Prostate gland (tissue), 2 donors: ENCODE data around the gene ZC3H7A. TPM values are rescaled to one million over a fixed set of nuclear protein-coding genes. Genes with fewer than 3 reads are reported as not detected.

Experiments used
- DNase-seq: peaks from one replicate; pipeline ENCODE4 v3.0.0-alpha.2; 2019; ENCODE audit warnings: low spot score
- H3K27ac ChIP-seq, 2 donors: fragments of 200-600 bp; sonication (generic); 2 replicates each; pipeline ENCODE4 v1.5.1; 2017 to 2019
- H3K27me3 ChIP-seq: fragments of 200-600 bp; sonication (generic); replicated peaks from 2 replicates; pipeline ENCODE4 v1.5.1; 2019; ENCODE audit not compliant: insufficient read depth
- H3K36me3 ChIP-seq, 2 donors: fragments of 200-600 bp; sonication (generic); 1 replicate in 1 of 2; 2 replicates in 1 of 2; pipeline versions ENCODE4 v1.5.1 to v1.8.1; 2017 to 2019
- H3K4me1 ChIP-seq: fragments of 200-600 bp; sonication (generic); replicated peaks from 2 replicates; pipeline ENCODE4 v1.5.1; 2019
- H3K4me3 ChIP-seq, 2 donors: fragments of 200-600 bp; sonication (generic); 2 replicates each; pipeline ENCODE4 v1.5.1; 2017 to 2019
- H3K9me3 ChIP-seq: fragments of 200-600 bp; sonication (generic); 2 replicates; pipeline ENCODE4 v1.5.1; 2017
- POLR2A ChIP-seq: fragments of 450-650 bp; IDR thresholded peaks from one replicate; pipeline ENCODE4 v1.6.1; 2016; ENCODE audit warnings: antibody characterized with exemption, mild to moderate bottlenecking
- POLR2AphosphoS5 ChIP-seq: sonication (generic); formaldehyde crosslinking; IDR thresholded peaks from one replicate; pipeline ENCODE4 v1.6.1; 2017; ENCODE audit warnings: antibody characterized with exemption
- WGBS: methylation state at CpG from one replicate; pipeline ENCODE4 v1.1.5; 2018; 5-methylcytosine and 5-hydroxymethylcytosine counted together
- intact Hi-C: fragments of 100-400 bp; cut with DNase I; formaldehyde crosslinking; loops from one replicate; pipeline ENCODE4 v1.14.2; 2022
- total RNA-seq, 2 donors: library from RNA; depleted of rRNA; stranded (reverse); fragments of >200 nt; gene quantifications; one replicate each; pipeline ENCODE4 v1.1.0, GENCODE V29; 2016
- TF ChIP-seq, protein P1 (sequence below), 4 experiments: fragments of 200-600 bp in 2 of 4; fragments of 450-650 bp in 2 of 4; sonication (generic) in 2 of 4; IDR thresholded peaks; 1 replicate in 3 of 4; 2 replicates in 1 of 4; pipeline ENCODE4 v1.5.1; 2016 to 2019; ENCODE audit warnings: antibody characterized with exemption in 4 of 4, mild to moderate bottlenecking in 2 of 4, moderate library complexity in 2 of 4

Gene ZC3H7A
- total RNA-seq, 2 donors from 2014 or later: 48.9 to 56.4 TPM

DNA sequence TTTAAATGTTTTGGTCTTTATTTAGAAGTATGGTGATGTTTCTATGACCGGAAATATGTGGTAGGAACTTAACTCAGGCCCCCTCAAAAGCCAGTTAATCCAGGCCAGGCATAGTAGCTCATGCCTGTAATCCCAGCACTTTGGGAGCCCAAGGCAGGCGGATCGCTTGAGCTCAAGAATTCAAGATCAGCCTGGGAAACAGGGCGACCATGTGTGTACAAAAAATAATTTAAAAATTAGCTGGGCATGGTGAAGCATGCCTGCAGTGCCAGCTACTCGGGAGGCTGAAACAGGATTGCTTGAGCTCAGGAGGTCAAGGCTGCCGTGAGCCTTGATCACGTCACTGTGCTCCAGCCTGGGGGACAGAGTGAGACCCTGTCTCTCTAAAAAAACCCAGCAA is 44.0 kb upstream of the ZC3H7A start:
- no peaks in the 10 kb centered on the region for H3K4me1 ChIP-seq
- intact Hi-C loops: no loop called here
- TF ChIP-seq, protein P1, sequence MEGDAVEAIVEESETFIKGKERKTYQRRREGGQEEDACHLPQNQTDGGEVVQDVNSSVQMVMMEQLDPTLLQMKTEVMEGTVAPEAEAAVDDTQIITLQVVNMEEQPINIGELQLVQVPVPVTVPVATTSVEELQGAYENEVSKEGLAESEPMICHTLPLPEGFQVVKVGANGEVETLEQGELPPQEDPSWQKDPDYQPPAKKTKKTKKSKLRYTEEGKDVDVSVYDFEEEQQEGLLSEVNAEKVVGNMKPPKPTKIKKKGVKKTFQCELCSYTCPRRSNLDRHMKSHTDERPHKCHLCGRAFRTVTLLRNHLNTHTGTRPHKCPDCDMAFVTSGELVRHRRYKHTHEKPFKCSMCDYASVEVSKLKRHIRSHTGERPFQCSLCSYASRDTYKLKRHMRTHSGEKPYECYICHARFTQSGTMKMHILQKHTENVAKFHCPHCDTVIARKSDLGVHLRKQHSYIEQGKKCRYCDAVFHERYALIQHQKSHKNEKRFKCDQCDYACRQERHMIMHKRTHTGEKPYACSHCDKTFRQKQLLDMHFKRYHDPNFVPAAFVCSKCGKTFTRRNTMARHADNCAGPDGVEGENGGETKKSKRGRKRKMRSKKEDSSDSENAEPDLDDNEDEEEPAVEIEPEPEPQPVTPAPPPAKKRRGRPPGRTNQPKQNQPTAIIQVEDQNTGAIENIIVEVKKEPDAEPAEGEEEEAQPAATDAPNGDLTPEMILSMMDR (IDR thresholded peaks at IDR 0.05): no peak
- TF ChIP-seq POLR2A (no peak), POLR2AphosphoS5 (no peak)
- no peaks in the 10 kb centered on the region for H3K9me3 ChIP-seq
- H3K27ac ChIP-seq: no peak overlapping the region
- H3K36me3 ChIP-seq: peaks cover 4 to 34% of the 10 kb centered on the region in 2 donors
- 93% methylated on average over 7 of the region's 7 CpGs for WGBS
- DNase-seq: no peak
- no peaks in the 10 kb centered on the region for H3K27me3 ChIP-seq
- H3K4me3 ChIP-seq: no peak overlapping the region

DNA sequence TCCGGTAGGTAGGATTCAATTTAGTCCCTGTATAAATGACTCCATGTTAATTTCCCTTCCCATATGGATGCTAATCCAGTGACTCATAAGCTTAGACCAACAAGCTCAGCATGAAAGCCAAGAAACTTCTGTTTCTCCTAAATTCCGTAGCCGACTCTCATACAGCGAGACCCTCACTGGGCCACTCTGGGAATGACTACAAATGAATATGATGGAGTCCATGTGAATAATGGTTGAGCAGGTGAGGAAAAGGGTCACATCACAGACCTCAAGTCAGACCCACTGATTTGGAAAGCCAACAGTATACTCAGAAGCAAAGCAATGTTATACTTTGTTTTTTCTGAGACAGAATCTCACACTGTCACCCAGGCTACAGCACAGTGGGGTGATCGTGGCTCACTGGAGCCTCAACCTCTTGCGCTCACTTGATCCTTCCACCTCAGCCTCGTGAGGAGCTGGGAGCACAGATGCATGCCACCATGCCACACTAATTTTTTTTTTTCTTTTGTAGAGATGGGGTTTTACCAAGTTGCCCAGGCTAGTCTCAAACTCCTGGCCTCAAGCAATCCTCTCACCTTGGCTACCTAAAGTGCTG is 39.7 kb upstream of the ZC3H7A start:
- Histone ChIP-seq H3K27me3 (no peaks in the 10 kb centered on the region), H3K4me1 (no peaks in the 10 kb centered on the region), H3K36me3 (peaks cover 4 to 19% of the 10 kb centered on the region in 2 donors), H3K4me3 (no peak overlapping the region), H3K27ac (no peak overlapping the region), H3K9me3 (no peaks in the 10 kb centered on the region)
- no peak for DNase-seq
- 91% methylated on average over 7 of the region's 7 CpGs for WGBS
- no peak for TF ChIP-seq POLR2AphosphoS5
- intact Hi-C loops: no loop called here

DNA sequence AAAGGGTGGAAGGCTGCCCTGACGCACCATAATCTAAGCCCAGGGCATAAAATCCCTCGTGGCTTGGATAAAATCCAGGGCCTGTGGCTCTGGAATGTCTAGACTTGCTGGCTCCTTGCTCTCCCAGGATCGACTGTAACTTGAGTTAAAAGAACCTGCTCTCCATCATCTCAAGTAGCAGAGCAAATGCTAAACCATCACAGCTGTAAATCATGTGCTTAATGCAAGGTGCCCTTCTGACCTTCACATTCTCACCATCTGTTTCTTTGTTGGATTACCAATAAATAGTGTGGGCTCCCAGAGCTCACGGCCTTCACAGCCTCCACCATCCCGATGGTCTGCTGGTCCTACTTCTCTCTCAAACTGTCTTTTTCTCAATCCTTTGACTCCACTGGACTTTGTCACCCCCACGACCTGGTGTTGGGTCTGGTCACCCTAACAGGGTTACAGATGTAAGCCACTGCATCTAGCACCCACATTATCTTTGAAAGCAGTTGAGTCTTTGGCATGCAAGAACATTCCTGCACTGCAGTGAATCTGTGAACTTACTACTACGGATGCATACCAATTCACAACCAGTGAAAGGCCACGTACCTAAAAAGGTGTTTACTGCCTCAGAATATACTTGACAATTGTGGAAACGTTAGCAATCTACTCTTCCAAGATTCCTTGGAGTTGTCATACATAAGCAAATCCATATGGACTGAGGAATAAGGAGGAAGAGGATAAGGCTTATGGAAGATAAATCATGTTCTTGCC is 39.0 kb upstream of the ZC3H7A start:
- no peak for DNase-seq
- Histone ChIP-seq H3K9me3 (no peaks in the 10 kb centered on the region), H3K27me3 (no peaks in the 10 kb centered on the region), H3K27ac (no peak overlapping the region), H3K4me3 (no peak overlapping the region), H3K4me1 (no peaks in the 10 kb centered on the region), H3K36me3 (peaks cover 4 to 19% of the 10 kb centered on the region in 2 donors)
- intact Hi-C loops: no loop called here
- TF ChIP-seq POLR2AphosphoS5: no peak
- TF ChIP-seq, protein P1 (IDR thresholded peaks at IDR 0.05): no peak
- TF ChIP-seq POLR2A: no peak
- WGBS: 35% methylated on average over 9 of the region's 9 CpGs

DNA sequence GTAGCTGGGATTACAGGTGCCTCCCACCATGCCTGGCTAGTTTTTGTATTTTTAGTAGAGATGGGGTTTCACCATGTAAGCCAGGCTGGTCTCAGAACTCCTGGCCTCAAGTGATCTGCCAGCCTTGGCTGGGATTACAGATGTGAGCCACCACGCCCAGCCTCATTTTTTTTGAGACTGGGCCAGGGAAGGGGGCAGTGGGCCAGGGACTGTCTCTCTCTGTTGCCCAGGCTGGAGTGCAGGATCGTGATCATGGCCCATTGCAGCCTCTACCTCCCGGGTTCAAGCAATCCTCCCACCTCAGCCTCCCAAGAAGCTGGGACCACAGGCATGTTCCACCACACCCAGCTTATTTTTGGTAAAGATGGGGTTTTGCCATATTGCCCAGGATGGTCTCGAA is 38.3 kb upstream of the ZC3H7A start:
- TF ChIP-seq, protein P1 (IDR thresholded peaks at IDR 0.05): no peak
- TF ChIP-seq POLR2A (no peak), POLR2AphosphoS5 (no peak)
- 92% methylated on average over 4 of the region's 4 CpGs for WGBS

DNA sequence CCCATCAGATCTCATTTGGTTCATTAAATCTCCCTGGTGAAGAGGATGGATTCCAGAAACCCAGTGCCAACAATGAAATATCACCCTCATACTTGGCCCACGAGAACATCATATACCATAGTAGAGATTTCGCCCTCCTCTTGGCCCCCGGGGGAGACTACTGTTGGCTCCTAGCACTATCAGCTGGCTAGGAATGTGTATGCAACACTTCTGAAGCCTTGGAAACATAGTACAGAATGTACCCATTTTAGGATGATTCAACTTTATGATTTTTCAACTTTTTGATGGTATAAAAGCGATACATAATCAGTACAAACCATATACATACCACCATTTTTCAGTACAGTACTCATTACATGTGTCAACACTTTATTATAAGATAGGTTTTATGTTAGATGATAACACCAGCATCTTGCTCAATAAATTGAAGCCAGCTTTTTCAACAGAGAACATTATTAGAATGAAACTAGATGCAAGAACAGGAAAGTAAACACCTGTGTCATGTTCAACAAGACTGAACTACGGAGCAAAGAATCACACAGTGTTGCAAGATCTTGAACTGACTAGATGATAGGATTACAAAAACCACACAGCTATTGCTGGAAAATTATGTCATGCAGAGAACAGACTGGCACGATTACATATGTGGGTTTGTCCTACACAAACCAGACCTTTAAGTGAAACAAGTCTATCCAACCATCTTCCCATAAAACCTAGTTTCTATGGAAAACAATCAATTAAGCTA is 37.1 kb upstream of the ZC3H7A start:
- intact Hi-C loops: no loop called here
- H3K4me1 ChIP-seq: no peaks in the 10 kb centered on the region
- H3K9me3 ChIP-seq: no peaks in the 10 kb centered on the region
- H3K36me3 ChIP-seq: peaks cover 4 to 9% of the 10 kb centered on the region in 2 donors
- 66% methylated on average over 6 of the region's 6 CpGs for WGBS
- H3K27ac ChIP-seq: no peak overlapping the region
- TF ChIP-seq POLR2A (no peak), POLR2AphosphoS5 (peak; percentile 30)
- TF ChIP-seq, protein P1 (IDR thresholded peaks at IDR 0.05): no peak
- H3K27me3 ChIP-seq: no peaks in the 10 kb centered on the region
- no peak for DNase-seq
- H3K4me3 ChIP-seq: no peak overlapping the region

More for the DNA sequence above, 38.3 kb upstream of the ZC3H7A start:
- H3K27me3 ChIP-seq: no peaks in the 10 kb centered on the region
- no peak for DNase-seq
- H3K9me3 ChIP-seq: no peaks in the 10 kb centered on the region
- no peaks in the 10 kb centered on the region for H3K4me1 ChIP-seq
- no peak overlapping the region for H3K27ac ChIP-seq
- intact Hi-C loops: no loop called here
- H3K36me3 ChIP-seq: peaks cover 4 to 16% of the 10 kb centered on the region in 2 donors
- no peak overlapping the region for H3K4me3 ChIP-seq
